KMS-11 (cell line): ENCODE data around the gene TRERF1.

Experiments used
- H2AFZ ChIP-seq: fragments of 200-600 bp; sonication (generic); 2 replicates; pipeline ENCODE4 v1.6.1; 2016; ENCODE audit warnings: antibody characterized with exemption, mixed run types, low read depth
- H3K27ac ChIP-seq: fragments of 200-600 bp; sonication (generic); 2 replicates; pipeline ENCODE4 v1.6.1; 2016; ENCODE audit warnings: mild to moderate bottlenecking, mixed run types
- H3K27me3 ChIP-seq: fragments of 200-600 bp; sonication (generic); 2 replicates; pipeline ENCODE4 v1.6.1; 2017; ENCODE audit warnings: mild to moderate bottlenecking, low read depth, mixed run types, moderate library complexity; ENCODE audit not compliant: insufficient read depth
- H3K36me3 ChIP-seq: fragments of 200-600 bp; sonication (generic); 2 replicates; pipeline ENCODE4 v1.6.1; 2017; ENCODE audit warnings: mild to moderate bottlenecking, mixed run types; ENCODE audit not compliant: insufficient read depth
- H3K4me1 ChIP-seq: fragments of 200-600 bp; sonication (generic); 2 replicates; pipeline ENCODE4 v1.6.1; 2016; ENCODE audit warnings: mild to moderate bottlenecking, low read depth, mixed run types; ENCODE audit not compliant: poor library complexity, severe bottlenecking
- H3K4me2 ChIP-seq: fragments of 200-600 bp; sonication (generic); 2 replicates; pipeline ENCODE4 v1.7.0; 2016; ENCODE audit warnings: mild to moderate bottlenecking, mixed run types
- H3K4me3 ChIP-seq: fragments of 200-600 bp; sonication (generic); IDR thresholded peaks from 2 replicates; pipeline ENCODE4 v1.6.1; 2017; ENCODE audit warnings: low read depth, low read length, mixed read lengths; ENCODE audit not compliant: insufficient read depth
- H3K79me2 ChIP-seq: fragments of 200-600 bp; sonication (generic); 2 replicates; pipeline ENCODE4 v1.6.1; 2016; ENCODE audit warnings: low read depth, mixed run types; ENCODE audit not compliant: insufficient read depth
- H3K9ac ChIP-seq: fragments of 200-600 bp; sonication (generic); 2 replicates; pipeline ENCODE4 v1.6.1; 2016; ENCODE audit warnings: mild to moderate bottlenecking, mixed run types
- H4K20me1 ChIP-seq: fragments of 200-600 bp; sonication (generic); 2 replicates; pipeline ENCODE4 v1.6.1; 2016; ENCODE audit warnings: mild to moderate bottlenecking, mixed run types; ENCODE audit not compliant: insufficient read depth
- TF ChIP-seq, protein P1 (sequence below): fragments of 200-600 bp; sonication (generic); conservative IDR thresholded peaks from 2 replicates; pipeline ENCODE4 v1.6.1; 2017; ENCODE audit warnings: low read depth, mild to moderate bottlenecking, antibody characterized with exemption, low read length, moderate library complexity, mixed read lengths

Gene TRERF1

DNA sequence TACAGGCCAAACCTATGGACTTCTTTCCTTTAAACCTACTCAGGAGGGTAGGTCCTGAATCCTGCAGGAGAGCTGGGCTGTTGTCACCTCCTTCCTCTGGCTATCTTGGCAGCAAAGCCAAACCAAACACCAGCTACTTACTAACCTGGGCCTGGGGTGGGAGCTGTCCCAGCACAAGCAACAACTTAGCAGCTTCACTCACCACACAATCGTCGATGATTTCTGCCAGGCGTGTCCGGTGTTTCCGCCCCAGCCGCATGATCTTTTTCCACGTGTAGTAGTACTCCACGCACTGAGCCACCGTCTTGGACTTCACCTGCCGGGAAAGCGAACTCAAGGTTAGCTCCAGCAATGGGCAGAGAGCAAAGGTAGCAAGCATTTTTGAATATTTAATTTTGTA, 208.7 kb downstream of the TRERF1 start:
- Histone ChIP-seq H2AFZ (no peak overlapping the region), H4K20me1 (no peaks in the 10 kb centered on the region), H3K27me3 (no peaks in the 10 kb centered on the region), H3K4me3 (no peak overlapping the region), H3K4me2 (no peak overlapping the region), H3K36me3 (no peaks in the 10 kb centered on the region), H3K9ac (no peak overlapping the region), H3K79me2 (no peaks in the 10 kb centered on the region), H3K4me1 (no peaks in the 10 kb centered on the region), H3K27ac (no peak overlapping the region)
- TF ChIP-seq, protein P1, sequence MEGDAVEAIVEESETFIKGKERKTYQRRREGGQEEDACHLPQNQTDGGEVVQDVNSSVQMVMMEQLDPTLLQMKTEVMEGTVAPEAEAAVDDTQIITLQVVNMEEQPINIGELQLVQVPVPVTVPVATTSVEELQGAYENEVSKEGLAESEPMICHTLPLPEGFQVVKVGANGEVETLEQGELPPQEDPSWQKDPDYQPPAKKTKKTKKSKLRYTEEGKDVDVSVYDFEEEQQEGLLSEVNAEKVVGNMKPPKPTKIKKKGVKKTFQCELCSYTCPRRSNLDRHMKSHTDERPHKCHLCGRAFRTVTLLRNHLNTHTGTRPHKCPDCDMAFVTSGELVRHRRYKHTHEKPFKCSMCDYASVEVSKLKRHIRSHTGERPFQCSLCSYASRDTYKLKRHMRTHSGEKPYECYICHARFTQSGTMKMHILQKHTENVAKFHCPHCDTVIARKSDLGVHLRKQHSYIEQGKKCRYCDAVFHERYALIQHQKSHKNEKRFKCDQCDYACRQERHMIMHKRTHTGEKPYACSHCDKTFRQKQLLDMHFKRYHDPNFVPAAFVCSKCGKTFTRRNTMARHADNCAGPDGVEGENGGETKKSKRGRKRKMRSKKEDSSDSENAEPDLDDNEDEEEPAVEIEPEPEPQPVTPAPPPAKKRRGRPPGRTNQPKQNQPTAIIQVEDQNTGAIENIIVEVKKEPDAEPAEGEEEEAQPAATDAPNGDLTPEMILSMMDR, result no peak

DNA sequence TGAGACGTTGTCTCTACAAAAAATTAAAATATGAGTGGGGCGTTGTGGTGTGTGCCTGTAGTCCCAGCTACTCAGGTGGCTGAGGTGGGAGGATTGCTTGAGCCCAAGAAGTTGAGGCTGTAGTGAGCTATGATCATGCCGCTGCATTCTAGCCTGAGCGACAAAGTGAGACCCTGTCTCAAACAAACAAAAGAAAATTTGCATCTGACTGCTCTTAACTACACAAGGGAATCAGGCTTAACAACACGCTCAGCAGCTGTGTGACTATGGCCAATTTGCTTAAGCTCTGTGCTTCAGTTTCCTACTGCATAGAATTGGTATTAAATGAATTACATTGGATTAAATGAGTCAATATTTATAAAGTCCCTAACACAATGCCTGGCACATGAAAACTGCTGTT, 209.8 kb downstream of the TRERF1 start:
- no peak overlapping the region for H3K4me2 ChIP-seq
- no peaks in the 10 kb centered on the region for H4K20me1 ChIP-seq
- H2AFZ ChIP-seq, result no peak overlapping the region
- H3K27me3 ChIP-seq, result no peaks in the 10 kb centered on the region
- H3K79me2 ChIP-seq, result no peaks in the 10 kb centered on the region
- H3K36me3 ChIP-seq, result no peaks in the 10 kb centered on the region
- no peak overlapping the region for H3K27ac ChIP-seq
- TF ChIP-seq, protein P1, result no peak
- H3K4me3 ChIP-seq, result no peak overlapping the region
- no peak overlapping the region for H3K9ac ChIP-seq
- H3K4me1 ChIP-seq, result no peaks in the 10 kb centered on the region

DNA sequence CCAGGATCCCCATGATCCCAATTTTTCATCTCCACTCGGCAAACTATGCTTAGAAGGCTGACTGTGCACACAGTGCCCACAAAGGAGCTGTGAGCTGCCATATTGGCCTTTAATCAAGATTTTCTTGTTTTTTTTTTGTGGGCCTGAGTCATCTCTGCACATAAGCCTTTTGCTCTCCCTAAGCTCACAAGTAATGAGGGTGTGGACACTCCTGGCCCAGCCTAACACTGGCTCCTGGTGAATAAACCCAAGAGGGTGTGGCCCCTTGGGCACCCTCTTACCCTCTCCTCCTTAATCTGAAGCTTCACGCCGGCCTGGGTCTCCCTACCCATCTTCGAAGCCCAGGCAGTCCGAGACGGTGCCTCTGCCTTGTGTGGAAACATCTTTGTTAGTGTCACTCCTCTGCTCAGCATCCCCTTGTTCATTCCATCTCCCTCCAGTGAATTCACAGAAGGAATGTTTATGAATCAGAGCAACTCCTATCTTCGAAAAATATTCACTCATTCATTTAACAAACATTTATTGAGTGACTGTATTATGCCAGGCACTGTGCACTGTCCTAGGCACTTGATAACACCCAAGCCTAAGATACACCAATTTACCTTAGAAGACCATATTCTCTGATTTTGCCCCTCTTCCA, 211.9 kb downstream of the TRERF1 start:
- no peaks in the 10 kb centered on the region for H3K36me3 ChIP-seq
- H3K27me3 ChIP-seq, result no peaks in the 10 kb centered on the region
- H3K4me3 ChIP-seq, result no peak overlapping the region
- no peak overlapping the region for H3K27ac ChIP-seq
- H4K20me1 ChIP-seq, result no peaks in the 10 kb centered on the region
- no peaks in the 10 kb centered on the region for H3K4me1 ChIP-seq
- H3K4me2 ChIP-seq, result no peak overlapping the region
- TF ChIP-seq, protein P1, result no peak
- no peak overlapping the region for H3K9ac ChIP-seq
- H2AFZ ChIP-seq, result no peak overlapping the region
- H3K79me2 ChIP-seq, result no peaks in the 10 kb centered on the region

DNA sequence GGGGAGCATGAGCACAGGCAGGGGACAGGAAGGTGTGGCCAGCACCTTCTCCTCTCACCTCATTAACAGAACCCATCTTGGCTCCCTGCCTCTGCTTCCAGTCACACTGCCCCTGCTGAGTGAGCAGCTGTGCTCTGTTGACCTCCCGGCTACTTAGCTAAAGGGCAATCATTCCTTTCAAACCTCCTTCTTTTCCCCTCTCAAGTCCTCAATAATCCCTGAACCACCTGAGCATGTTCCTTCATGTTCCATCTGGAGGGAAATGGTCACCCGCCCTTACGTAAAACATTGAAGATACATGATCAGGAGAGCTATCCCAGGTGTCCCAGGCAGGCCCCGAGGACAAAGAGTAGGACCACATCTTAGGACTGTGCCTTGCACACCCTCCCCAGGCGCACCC, 212.4 kb downstream of the TRERF1 start:
- Histone ChIP-seq H3K36me3 (no peaks in the 10 kb centered on the region), H3K9ac (no peak overlapping the region)

More for the DNA sequence above, 212.4 kb downstream of the TRERF1 start:
- Histone ChIP-seq H2AFZ (no peak overlapping the region), H4K20me1 (no peaks in the 10 kb centered on the region), H3K27me3 (no peaks in the 10 kb centered on the region), H3K4me3 (no peak overlapping the region), H3K4me1 (no peaks in the 10 kb centered on the region), H3K79me2 (no peaks in the 10 kb centered on the region), H3K4me2 (no peak overlapping the region), H3K27ac (no peak overlapping the region)
- TF ChIP-seq, protein P1, result no peak
